ENCODE measurements around the gene LYL1.

Gene LYL1

GRCh38 chr19:13060233-13060963 lies 42.3 kb downstream of the LYL1 start:
- in situ Hi-C loops (cut with MboI; ENCODE audit: low sequenced_read_pairs): no loop called here

- in situ Hi-C loops (cut with MboI; ENCODE audit: low sequenced_read_pairs): no loop called here
Measured at GRCh38 chr19:13058951-13059660, 43.6 kb downstream of the LYL1 start.

- in situ Hi-C loops (cut with MboI; ENCODE audit: low sequenced_read_pairs): no loop called here
Measured at GRCh38 chr19:13057744-13058143, 44.9 kb downstream of the LYL1 start.

GRCh38 chr19:13057147-13057572 lies 45.5 kb downstream of the LYL1 start:
- in situ Hi-C loops (cut with MboI; ENCODE audit: low sequenced_read_pairs): no loop called here

- in situ Hi-C loops (cut with MboI; ENCODE audit: low sequenced_read_pairs): no loop called here
Measured at GRCh38 chr19:13056052-13056660, 46.5 kb downstream of the LYL1 start.

GRCh38 chr19:13055213-13056051 lies 47.2 kb downstream of the LYL1 start:
- in situ Hi-C loops (cut with MboI; ENCODE audit: low sequenced_read_pairs): no loop called here

- in situ Hi-C loops (cut with MboI; ENCODE audit: low sequenced_read_pairs): no loop called here
Measured at GRCh38 chr19:13054626-13055212, 47.9 kb downstream of the LYL1 start.

- in situ Hi-C loops (cut with MboI; ENCODE audit: low sequenced_read_pairs): no loop called here
Measured at GRCh38 chr19:13053761-13054625, 48.7 kb downstream of the LYL1 start.

GRCh38 chr19:13053238-13053637 lies 49.4 kb downstream of the LYL1 start:
- in situ Hi-C loops (cut with MboI; ENCODE audit: low sequenced_read_pairs): no loop called here

- in situ Hi-C loops (cut with MboI; ENCODE audit: low sequenced_read_pairs): no loop called here
Measured at GRCh38 chr19:13052447-13053175, 50.0 kb downstream of the LYL1 start.

- in situ Hi-C loops (cut with MboI; ENCODE audit: low sequenced_read_pairs): no loop called here
Measured at GRCh38 chr19:13051557-13052165, 51.0 kb downstream of the LYL1 start.

- in situ Hi-C loops (cut with MboI; ENCODE audit: low sequenced_read_pairs): no loop called here
Measured at GRCh38 chr19:13050274-13050673, 52.4 kb downstream of the LYL1 start.
